HG03432 (cell line): Measurements from ENCODE around the gene RGS12.

ENCODE experiments used
- ATAC-seq: cut with Tn5 transposase; IDR thresholded peaks from one replicate; pipeline ENCODE4 v1.9.1; 2021; ENCODE audit warnings: mild to moderate bottlenecking, moderate library complexity; ENCODE audit not compliant: unreplicated experiment

RGS12 gene

GRCh38 chr4:3324093-3324815, 31.4 kb downstream of the RGS12 start:
- ATAC-seq: no peak

- no peak for ATAC-seq
These were observed 36.2 kb downstream of the RGS12 start for GRCh38 chr4:3328814-3329663.

GRCh38 chr4:3329887-3330286, 37.1 kb downstream of the RGS12 start:
- ATAC-seq: no peak

- ATAC-seq: no peak
These were observed 37.9 kb downstream of the RGS12 start for GRCh38 chr4:3330707-3331106.

- no peak for ATAC-seq
These were observed 38.9 kb downstream of the RGS12 start for GRCh38 chr4:3331511-3332394.

- no peak for ATAC-seq
These were observed 39.7 kb downstream of the RGS12 start for GRCh38 chr4:3332498-3332897.

- no peak for ATAC-seq
These were observed 41.5 kb downstream of the RGS12 start for GRCh38 chr4:3334316-3334715.

- ATAC-seq: no peak
These were observed 42.6 kb downstream of the RGS12 start for GRCh38 chr4:3335385-3335784.

- no peak for ATAC-seq
These were observed 43.2 kb downstream of the RGS12 start for GRCh38 chr4:3335982-3336381.

- no peak for ATAC-seq
These were observed 43.8 kb downstream of the RGS12 start for GRCh38 chr4:3336382-3337356.

- ATAC-seq: no peak
These were observed 44.5 kb downstream of the RGS12 start for GRCh38 chr4:3337357-3337732.

- no peak for ATAC-seq
These were observed 45.0 kb downstream of the RGS12 start for GRCh38 chr4:3337811-3338210.

- ATAC-seq: no peak
These were observed 45.6 kb downstream of the RGS12 start for GRCh38 chr4:3338321-3338838.

GRCh38 chr4:3338976-3339531, 46.2 kb downstream of the RGS12 start:
- no peak for ATAC-seq

- no peak for ATAC-seq
These were observed 46.8 kb downstream of the RGS12 start for GRCh38 chr4:3339577-3339976.

GRCh38 chr4:3340038-3340699, 47.3 kb downstream of the RGS12 start:
- ATAC-seq: no peak

- ATAC-seq: no peak
These were observed 47.9 kb downstream of the RGS12 start for GRCh38 chr4:3340700-3341083.

GRCh38 chr4:3341760-3342159, 48.9 kb downstream of the RGS12 start:
- ATAC-seq: no peak

GRCh38 chr4:3342182-3342854, 49.5 kb downstream of the RGS12 start:
- no peak for ATAC-seq
